NB4 (cell line): ENCODE measurements around the gene FGD3.

Source experiments
- DNase-seq: peaks from one replicate; pipeline ENCODE4 v3.0.0; 2010; ENCODE audit warnings: low read depth
- H3K4me3 ChIP-seq: one replicate; pipeline ENCODE4 v1.5.1; 2011; ENCODE audit warnings: mild to moderate bottlenecking, low read depth, low read length, moderate library complexity
- MYC ChIP-seq: IDR thresholded peaks from 2 replicates; pipeline ENCODE4 v1.6.1; 2011; ENCODE audit warnings: low read depth, low read length
- POLR2A ChIP-seq: IDR thresholded peaks from 2 replicates; pipeline ENCODE4 v1.6.1; 2011; ENCODE audit warnings: mild to moderate bottlenecking; ENCODE audit not compliant: insufficient read length; ENCODE audit errors: extremely low read depth
- TF ChIP-seq, protein P1 (sequence below): IDR thresholded peaks from 2 replicates; pipeline ENCODE4 v1.6.1; 2011; ENCODE audit warnings: low read depth, low read length
- TF ChIP-seq, protein P2 (sequence below): IDR thresholded peaks from one replicate; pipeline ENCODE4 v1.5.1; 2012; ENCODE audit warnings: low read depth, low read length

The FGD3 gene

DNA sequence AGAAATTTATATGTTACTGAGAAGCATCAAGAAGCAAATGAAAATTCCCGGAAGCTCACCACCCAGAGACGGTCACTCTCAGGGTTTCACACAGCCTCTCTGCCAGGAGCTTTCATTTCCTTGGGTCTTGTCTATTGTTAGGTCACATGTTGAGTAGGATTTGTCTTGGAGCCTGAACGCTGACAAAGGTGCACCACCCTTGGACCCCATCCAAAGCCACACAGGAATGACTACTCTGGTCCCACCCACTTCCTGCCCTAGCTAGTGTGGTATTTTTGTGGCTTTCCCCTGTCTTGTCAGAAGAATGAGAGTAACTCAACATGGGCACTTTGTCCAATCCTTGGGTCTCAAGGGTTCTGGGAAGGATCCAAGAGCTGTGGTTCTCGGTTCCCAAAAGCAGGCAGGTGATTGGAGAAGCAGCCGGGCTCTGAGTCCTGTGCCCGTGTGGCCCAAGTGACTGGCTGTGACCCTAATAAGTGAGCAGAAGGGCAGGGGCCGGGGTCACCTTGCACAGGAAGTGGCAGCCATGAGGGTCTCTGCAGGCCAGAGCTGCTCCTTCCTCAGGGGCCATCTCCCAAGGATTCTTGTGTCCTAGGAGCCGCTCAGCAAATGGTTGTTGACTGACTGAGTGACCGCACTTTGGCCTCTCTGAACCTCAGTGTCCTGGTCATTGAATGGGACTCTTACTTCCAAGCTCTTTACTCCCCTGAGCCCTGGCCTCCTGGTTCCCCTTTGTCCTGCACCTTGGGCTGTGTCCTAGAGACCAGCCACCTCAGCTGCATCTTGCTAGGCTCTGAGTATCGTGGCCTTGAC is 6.9 kb downstream of the FGD3 start:
- TF ChIP-seq POLR2A (no peak), MYC (no peak)
- TF ChIP-seq, protein P1, sequence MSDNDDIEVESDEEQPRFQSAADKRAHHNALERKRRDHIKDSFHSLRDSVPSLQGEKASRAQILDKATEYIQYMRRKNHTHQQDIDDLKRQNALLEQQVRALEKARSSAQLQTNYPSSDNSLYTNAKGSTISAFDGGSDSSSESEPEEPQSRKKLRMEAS, result no peak
- TF ChIP-seq, protein P2, sequence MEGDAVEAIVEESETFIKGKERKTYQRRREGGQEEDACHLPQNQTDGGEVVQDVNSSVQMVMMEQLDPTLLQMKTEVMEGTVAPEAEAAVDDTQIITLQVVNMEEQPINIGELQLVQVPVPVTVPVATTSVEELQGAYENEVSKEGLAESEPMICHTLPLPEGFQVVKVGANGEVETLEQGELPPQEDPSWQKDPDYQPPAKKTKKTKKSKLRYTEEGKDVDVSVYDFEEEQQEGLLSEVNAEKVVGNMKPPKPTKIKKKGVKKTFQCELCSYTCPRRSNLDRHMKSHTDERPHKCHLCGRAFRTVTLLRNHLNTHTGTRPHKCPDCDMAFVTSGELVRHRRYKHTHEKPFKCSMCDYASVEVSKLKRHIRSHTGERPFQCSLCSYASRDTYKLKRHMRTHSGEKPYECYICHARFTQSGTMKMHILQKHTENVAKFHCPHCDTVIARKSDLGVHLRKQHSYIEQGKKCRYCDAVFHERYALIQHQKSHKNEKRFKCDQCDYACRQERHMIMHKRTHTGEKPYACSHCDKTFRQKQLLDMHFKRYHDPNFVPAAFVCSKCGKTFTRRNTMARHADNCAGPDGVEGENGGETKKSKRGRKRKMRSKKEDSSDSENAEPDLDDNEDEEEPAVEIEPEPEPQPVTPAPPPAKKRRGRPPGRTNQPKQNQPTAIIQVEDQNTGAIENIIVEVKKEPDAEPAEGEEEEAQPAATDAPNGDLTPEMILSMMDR, result no peak
- H3K4me3 ChIP-seq, result no peak overlapping the region
- peak; percentile 30 for DNase-seq

DNA sequence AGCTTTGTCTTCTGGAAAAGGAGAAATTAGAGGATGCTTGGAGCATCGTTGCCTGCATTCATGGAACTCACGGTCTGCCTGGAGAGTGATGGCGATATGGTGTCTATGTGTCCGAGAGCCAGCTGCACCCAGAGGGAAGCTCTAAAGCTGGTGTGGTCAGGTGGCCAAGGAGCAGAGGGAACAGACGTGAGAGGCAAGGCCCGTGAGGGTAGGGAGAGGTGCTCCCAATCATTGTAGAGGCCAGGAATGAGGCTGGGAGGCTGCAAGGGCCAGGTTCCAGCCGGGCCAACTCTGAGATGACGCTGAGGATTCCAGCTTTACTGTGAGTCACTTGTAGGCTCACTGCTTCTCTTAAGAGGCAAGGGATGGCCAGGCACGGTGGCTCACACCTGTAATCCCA is 7.6 kb downstream of the FGD3 start:
- TF ChIP-seq POLR2A (no peak), MYC (no peak)
- TF ChIP-seq, protein P1, result no peak
- TF ChIP-seq, protein P2, result no peak
- DNase-seq, result no peak
- no peak overlapping the region for H3K4me3 ChIP-seq

DNA sequence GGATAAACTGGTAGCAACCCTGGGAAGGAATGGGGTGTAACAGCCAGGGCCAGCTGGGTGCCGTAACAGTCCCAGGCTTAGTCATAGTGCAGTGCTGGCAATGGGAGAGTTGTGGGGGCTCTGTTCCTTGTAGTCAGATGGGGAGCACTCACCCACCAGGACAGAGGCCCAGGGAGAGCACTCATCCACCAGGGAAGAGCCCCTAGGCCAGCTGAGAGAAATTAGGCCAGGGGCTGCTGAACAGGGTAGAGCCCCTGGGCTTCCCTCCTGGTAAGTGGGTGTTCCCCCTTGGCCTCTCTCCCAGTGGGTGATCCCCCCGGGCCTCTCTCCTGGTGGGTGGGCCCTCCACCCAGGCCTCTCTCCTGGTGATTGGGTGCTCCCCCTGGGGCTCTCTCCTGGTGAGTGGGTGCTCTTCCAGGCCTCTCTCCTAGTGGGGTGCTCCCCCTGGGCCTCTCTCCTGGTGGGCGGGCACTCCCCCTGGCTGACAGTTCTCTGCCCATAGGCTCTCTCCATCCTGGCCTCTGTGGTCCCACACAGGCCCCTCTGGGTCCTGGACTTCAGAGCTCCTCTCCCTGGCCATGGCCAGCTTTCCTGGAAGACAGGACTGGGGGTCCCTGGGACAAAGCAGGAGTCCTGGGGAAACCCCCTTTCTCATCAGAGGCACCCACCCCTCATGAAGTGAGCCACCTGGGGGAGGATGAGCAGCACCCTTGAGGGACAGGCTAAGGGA is 13.4 kb downstream of the FGD3 start:
- no peak for TF ChIP-seq POLR2A
- TF ChIP-seq, protein P1, result no peak
- H3K4me3 ChIP-seq, result no peak overlapping the region

DNA sequence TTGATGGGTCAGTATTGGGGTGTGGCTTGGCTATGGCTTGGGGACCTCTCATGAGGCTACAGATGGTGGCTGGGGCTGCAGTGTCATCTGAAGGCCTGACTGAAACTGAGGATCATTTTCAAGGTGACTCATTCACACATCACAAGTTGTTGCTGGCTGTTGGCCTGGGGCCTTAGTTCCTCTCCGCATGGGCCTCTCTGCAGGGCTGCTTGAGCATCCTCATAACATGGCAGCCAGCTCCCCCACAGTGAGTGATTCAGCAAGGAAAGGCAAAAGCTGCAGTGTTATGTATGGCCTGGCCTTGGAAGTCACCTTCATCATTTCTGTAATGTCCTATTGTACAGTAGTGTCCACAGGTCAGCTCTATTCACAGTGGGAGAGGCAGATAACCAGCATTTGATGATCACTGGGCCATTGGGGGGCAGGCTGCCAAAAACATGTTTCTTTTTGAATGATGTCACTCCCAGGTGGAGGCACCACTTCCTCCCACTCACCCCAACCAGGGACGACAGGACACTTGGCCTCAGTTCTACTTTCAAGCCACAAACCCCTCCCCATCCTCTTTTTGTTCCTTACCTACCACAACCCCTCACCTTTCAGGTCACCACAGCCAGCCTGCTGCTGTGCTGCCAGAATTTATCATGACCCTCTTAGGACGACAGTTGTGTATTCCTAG is 14.4 kb downstream of the FGD3 start:
- no peak overlapping the region for H3K4me3 ChIP-seq
- TF ChIP-seq, protein P1, result no peak
- no peak for TF ChIP-seq MYC
- TF ChIP-seq, protein P2, result no peak
- TF ChIP-seq POLR2A, result no peak
- DNase-seq, result peak; percentile 58

More for the DNA sequence above, 13.4 kb downstream of the FGD3 start:
- DNase-seq, result no peak

DNA sequence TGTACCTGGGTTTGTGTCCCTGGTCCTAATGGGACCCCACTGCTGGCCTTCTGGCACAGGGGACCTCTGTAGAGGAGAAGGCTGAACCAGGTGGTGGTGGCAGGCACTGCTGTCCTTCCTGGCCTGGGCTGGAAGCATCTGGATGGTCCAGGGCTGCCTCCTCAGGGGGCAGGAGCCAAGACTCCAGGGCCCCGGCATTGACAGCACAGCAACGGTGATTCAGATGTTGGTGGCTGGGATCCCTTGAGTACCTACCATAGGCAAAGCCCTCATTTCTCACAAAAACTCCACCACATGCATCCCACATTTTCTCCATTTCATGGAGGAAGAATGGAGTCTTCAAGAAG is 15.0 kb downstream of the FGD3 start:
- DNase-seq, result no peak
- no peak overlapping the region for H3K4me3 ChIP-seq
- TF ChIP-seq, protein P1, result no peak
- TF ChIP-seq MYC (no peak), POLR2A (no peak)
- TF ChIP-seq, protein P2, result no peak

DNA sequence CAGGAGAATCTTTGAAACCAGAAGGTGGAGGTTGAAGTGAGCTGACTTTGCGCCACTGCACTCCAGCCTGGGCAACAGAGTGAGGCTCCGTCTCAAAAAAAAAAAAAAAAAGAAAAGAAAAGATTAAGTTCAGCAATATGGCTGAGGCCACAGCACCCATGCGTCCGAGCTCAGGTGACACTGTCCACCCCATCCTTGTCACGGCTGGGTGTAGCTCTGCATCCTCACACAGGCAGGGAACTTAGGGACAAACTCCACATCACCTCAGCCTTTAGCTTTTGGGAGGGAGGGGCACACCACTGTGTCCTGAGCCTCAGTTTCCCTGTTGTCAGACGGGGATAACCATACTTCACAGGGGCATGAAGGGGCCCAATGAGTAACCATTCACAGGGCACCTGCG is 15.5 kb downstream of the FGD3 start:
- DNase-seq, result no peak
- TF ChIP-seq, protein P2, result no peak
- TF ChIP-seq, protein P1, result no peak
- TF ChIP-seq MYC (no peak), POLR2A (no peak)
- H3K4me3 ChIP-seq, result no peak overlapping the region
